OCI-LY3 (cell line): Measurements from ENCODE around the gene ZBTB16.

Source experiments
- EZH2phosphoT487 ChIP-seq: fragments of 200-600 bp; shearing (Covaris generic); IDR thresholded peaks from 2 replicates; pipeline ENCODE4 v1.6.1; 2018; ENCODE audit warnings: antibody characterized with exemption, mixed run types, low read depth
- TF ChIP-seq, protein P1 (sequence below): fragments of 200-600, 300-600 bp; sonication (generic); IDR thresholded peaks from 2 replicates; pipeline ENCODE4 v1.5.1; 2014; ENCODE audit warnings: antibody characterized with exemption, low read length, low read depth

DNA sequence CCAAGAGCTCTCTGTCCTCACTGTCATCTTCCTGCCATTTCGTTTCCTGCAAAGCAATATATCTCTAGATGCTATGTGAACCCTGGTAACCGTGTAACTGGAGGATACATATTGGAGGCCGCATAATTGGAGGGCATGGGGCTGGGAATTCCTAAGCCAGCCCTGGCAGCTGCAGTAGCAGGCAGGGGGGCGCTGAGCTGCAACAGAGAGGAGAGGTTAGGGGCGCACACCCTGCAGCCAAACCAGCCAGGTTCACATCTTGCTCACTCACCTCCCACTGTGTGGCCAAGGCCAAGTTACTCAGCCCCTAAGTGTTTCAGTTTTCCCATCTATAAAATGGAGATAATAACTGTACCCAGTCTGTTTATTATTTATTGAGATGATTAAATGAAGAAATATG lies 39.9 kb upstream of the ZBTB16 start:
- TF ChIP-seq, protein P1, sequence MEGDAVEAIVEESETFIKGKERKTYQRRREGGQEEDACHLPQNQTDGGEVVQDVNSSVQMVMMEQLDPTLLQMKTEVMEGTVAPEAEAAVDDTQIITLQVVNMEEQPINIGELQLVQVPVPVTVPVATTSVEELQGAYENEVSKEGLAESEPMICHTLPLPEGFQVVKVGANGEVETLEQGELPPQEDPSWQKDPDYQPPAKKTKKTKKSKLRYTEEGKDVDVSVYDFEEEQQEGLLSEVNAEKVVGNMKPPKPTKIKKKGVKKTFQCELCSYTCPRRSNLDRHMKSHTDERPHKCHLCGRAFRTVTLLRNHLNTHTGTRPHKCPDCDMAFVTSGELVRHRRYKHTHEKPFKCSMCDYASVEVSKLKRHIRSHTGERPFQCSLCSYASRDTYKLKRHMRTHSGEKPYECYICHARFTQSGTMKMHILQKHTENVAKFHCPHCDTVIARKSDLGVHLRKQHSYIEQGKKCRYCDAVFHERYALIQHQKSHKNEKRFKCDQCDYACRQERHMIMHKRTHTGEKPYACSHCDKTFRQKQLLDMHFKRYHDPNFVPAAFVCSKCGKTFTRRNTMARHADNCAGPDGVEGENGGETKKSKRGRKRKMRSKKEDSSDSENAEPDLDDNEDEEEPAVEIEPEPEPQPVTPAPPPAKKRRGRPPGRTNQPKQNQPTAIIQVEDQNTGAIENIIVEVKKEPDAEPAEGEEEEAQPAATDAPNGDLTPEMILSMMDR, result no peak
- no peak for TF ChIP-seq EZH2phosphoT487
